ENCODE measurements around the gene DYRK3.

- TF ChIP-seq POLR2A (IDR thresholded peaks at IDR 0.05; ENCODE audit: low read depth, low read length) = no peak
- no peak for TF ChIP-seq TAF1 (IDR thresholded peaks at IDR 0.05; ENCODE audit: borderline replicate concordance, low read depth, low read length)
These were observed 48.0 kb downstream of the DYRK3 start for GRCh38 chr1:206683313-206683712.
